ENCODE data around the gene PPP1R1A.

GRCh38 chr12:54569072-54569471 lies 19.4 kb downstream of the PPP1R1A start:
- TF ChIP-seq POLR2A (IDR thresholded peaks at IDR 0.05; ENCODE audit: low read depth, low read length) (no peak), POLR2AphosphoS5 (IDR thresholded peaks at IDR 0.05; ENCODE audit: low read depth, low read length) (no peak)
